Measurements from ENCODE around the gene ARHGAP25. TPM values are rescaled to one million over a fixed set of nuclear protein-coding genes. Genes with fewer than 3 reads are reported as not detected.

ARHGAP25 gene
- total and polyA plus RNA-seq, 4 donors, result 17.1 to 43.0 (median 22.6) TPM

DNA sequence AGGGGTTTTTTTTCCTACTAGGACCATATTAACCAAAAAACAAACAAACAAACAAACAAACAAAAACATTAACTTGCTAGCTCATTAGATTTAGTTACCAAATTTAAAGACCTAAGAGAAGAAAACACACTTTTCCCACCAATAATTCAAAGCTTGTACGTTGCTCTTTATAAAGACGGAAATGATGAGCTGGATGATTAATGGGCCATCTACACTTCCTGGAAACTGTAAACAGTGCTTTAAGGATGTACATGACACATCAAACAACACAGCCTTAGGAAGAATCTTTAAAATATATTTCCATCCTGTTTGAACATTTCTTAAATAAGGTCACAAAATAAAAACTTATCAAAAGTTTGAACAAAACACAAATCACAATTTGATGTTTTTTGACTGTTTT is 135.6 kb downstream of the ARHGAP25 start:
- H3K27ac ChIP-seq (ENCODE audit: low read depth in 1 of 2, low read length in 1 of 2), result no peak overlapping the region
- no peak for DNase-seq
- no peaks in the 10 kb centered on the region for H3K27me3 ChIP-seq (ENCODE audit: control insufficient read depth in 3 of 3, insufficient read depth in 3 of 3, low read length in 2 of 3)
- TF ChIP-seq, protein P1, sequence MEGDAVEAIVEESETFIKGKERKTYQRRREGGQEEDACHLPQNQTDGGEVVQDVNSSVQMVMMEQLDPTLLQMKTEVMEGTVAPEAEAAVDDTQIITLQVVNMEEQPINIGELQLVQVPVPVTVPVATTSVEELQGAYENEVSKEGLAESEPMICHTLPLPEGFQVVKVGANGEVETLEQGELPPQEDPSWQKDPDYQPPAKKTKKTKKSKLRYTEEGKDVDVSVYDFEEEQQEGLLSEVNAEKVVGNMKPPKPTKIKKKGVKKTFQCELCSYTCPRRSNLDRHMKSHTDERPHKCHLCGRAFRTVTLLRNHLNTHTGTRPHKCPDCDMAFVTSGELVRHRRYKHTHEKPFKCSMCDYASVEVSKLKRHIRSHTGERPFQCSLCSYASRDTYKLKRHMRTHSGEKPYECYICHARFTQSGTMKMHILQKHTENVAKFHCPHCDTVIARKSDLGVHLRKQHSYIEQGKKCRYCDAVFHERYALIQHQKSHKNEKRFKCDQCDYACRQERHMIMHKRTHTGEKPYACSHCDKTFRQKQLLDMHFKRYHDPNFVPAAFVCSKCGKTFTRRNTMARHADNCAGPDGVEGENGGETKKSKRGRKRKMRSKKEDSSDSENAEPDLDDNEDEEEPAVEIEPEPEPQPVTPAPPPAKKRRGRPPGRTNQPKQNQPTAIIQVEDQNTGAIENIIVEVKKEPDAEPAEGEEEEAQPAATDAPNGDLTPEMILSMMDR (IDR thresholded peaks at IDR 0.05; ENCODE audit: control extremely low read depth, extremely low read depth), result no peak
- H3K9me3 ChIP-seq (ENCODE audit: control insufficient read depth in 4 of 4, insufficient read depth in 3 of 4, low read length in 3 of 4), result peaks cover 0 to 2% (median 0%) of the 10 kb centered on the region in 4 donors
- H3K36me3 ChIP-seq (ENCODE audit: control insufficient read depth in 4 of 4, insufficient read depth in 4 of 4, low read length in 4 of 4), result no peaks in the 10 kb centered on the region
- no peak for ATAC-seq (ENCODE audit: insufficient read depth, low FRiP score)
- H3K4me1 ChIP-seq (ENCODE audit: control insufficient read depth in 5 of 5, insufficient read depth in 5 of 5, low read length in 5 of 5), result no peaks in the 10 kb centered on the region
- H3K4me3 ChIP-seq, result no peak overlapping the region
- 46% methylated on average over 2 of the region's 2 CpGs for WGBS, 2 donors
- H3K9ac ChIP-seq (ENCODE audit: insufficient read depth in 1 of 2, low read length in 2 of 2), result no peak overlapping the region

DNA sequence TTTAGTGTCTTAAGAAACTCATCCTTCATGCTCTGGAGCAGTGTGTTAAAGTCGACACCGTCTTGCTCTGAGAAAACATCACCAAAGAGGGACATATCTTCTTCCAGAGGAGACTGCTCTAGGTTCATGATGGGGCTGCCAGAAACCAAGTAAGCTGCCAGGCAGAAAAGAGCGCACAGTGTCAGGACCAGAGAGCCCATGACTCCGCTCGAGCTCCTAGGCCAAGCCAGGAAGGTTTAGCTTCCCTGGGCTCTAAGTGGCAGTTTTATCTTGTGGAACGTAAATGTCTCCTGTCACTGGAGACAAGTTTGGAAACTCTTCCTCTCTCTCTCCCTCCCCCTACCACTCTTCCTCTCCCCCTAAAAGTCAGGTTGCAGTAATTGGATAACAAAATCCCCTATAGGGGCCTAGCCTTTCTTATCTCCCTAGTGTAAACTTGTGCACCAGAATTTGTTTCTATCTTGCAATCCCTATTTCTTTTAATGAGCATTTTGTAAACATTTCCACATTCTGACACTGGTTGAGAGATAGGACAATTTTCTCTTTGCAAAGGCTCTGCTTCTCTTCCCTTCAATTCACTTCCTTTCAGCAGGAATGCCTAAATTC is 136.7 kb downstream of the ARHGAP25 start, which contains the start of gene BMP10:
Gene BMP10 (minus strand): TSS at position 239 of the 606 bp plus-strand sequence. CDS start 39 bp downstream, at position 200.
- DNase-seq (no peak), ATAC-seq (ENCODE audit: insufficient read depth, low FRiP score) (no peak)
- Histone ChIP-seq H3K9ac (ENCODE audit: insufficient read depth in 1 of 2, low read length in 2 of 2) (no peak within 1 kb of the TSS), H3K27me3 (ENCODE audit: control insufficient read depth in 3 of 3, insufficient read depth in 3 of 3, low read length in 2 of 3) (no peaks in the 10 kb centered on the region), H3K4me3 (no peak within 1 kb of the TSS), H3K4me1 (ENCODE audit: control insufficient read depth in 5 of 5, insufficient read depth in 5 of 5, low read length in 5 of 5) (no peaks in the 10 kb centered on the region), H3K9me3 (ENCODE audit: control insufficient read depth in 4 of 4, insufficient read depth in 3 of 4, low read length in 3 of 4) (peaks cover 0 to 2% (median 0%) of the 10 kb centered on the region in 4 donors), H3K36me3 (ENCODE audit: control insufficient read depth in 4 of 4, insufficient read depth in 4 of 4, low read length in 4 of 4) (no peaks in the 10 kb centered on the region), H3K27ac (ENCODE audit: low read depth in 1 of 2, low read length in 1 of 2) (no peak within 1 kb of the TSS)
- TF ChIP-seq, protein P1 (IDR thresholded peaks at IDR 0.05; ENCODE audit: control extremely low read depth, extremely low read depth), result no peak
- 85 to 86% methylated on average over 6 of the region's 6 CpGs for WGBS, 2 donors

Other genes starting within 250 kb of the ARHGAP25 start
- gene PROKR1, start 91.2 kb upstream of the ARHGAP25 start, total RNA-seq, result not detected
- gene PROKR1, start 91.2 kb upstream of the ARHGAP25 start, polyA plus RNA-seq, result under 1 TPM in 1 of 2 donors, not detected in 1; 0.01 TPM
- gene BMP10, start 136.6 kb downstream of the ARHGAP25 start, total RNA-seq, result under 1 TPM in 1 of 2 donors, not detected in 1; 0.31 TPM
- not detected for gene BMP10, start 136.6 kb downstream of the ARHGAP25 start, polyA plus RNA-seq
- gene GKN2, start 218.1 kb downstream of the ARHGAP25 start, total RNA-seq, result 100 to 1,000 TPM in 1 of 2 donors, 1 to 10 TPM in 1; 3.4 to 103 TPM
- gene GKN2, start 218.1 kb downstream of the ARHGAP25 start, polyA plus RNA-seq, result 100 to 1,000 TPM; 101 to 429 TPM
- not detected for gene GKN1, start 239.8 kb downstream of the ARHGAP25 start, total RNA-seq
- under 1 TPM in 1 of 2 donors, not detected in 1; 0.15 TPM for gene GKN1, start 239.8 kb downstream of the ARHGAP25 start, polyA plus RNA-seq

All from lung (tissue), 12 donors.